ENCODE results near the gene CRISP2. TPM values are rescaled to one million over a fixed set of nuclear protein-coding genes. Genes with fewer than 3 reads are reported as not detected.

The CRISP2 gene
- total RNA-seq = not detected

GRCh38 chr6:49713346-49713745 is at the start of gene CRISP2:
CRISP2 (minus strand) TSS chr6:49713543; CDS start chr6:49709196, 4,347 bp downstream.

GRCh38 chr6:49744259-49744658 is 30.9 kb upstream of the CRISP2 start, which contains the start of gene CRISP3:
CRISP3 (minus strand) TSS chr6:49744388; CDS start chr6:49744367, 21 bp downstream.

Other genes with a start within 250 kb of the CRISP2 start
- gene GLYATL3, start 213.6 kb downstream of the CRISP2 start, total RNA-seq = not detected
- gene C6orf141, start 162.9 kb downstream of the CRISP2 start, total RNA-seq = not detected
- gene RHAG, start 76.7 kb downstream of the CRISP2 start, total RNA-seq = not detected
- gene CRISP3, start 30.8 kb upstream of the CRISP2 start, total RNA-seq = not detected
- gene PGK2, start 73.7 kb upstream of the CRISP2 start, total RNA-seq = not detected
- not detected for gene CRISP1, start 153.0 kb upstream of the CRISP2 start, total RNA-seq

All from melanocyte of skin (primary cell).